Right lobe of liver (tissue), 6 donors: Measurements from ENCODE around the gene SLC38A8. TPM values are rescaled to one million over a fixed set of nuclear protein-coding genes. Genes with fewer than 3 reads are reported as not detected.

Experiments
- ATAC-seq, 4 donors: fragments of 200-7000 bp; cut with Tn5 transposase; one replicate each; pipeline ENCODE4 v1.9.1; 2020; ENCODE audit warnings: mild to moderate bottlenecking in 4 of 4, moderate library complexity in 4 of 4
- DNase-seq, 3 donors: peaks; one replicate each; pipeline ENCODE4 v3.0.0-alpha.2; 2020
- H3K27ac ChIP-seq, 3 donors: fragments of 200-600 bp; one replicate each; pipeline ENCODE4 v1.8.0; 2022
- H3K27me3 ChIP-seq, 2 donors: fragments of 200-600 bp; one replicate each; pipeline ENCODE4 v1.8.0; 2022
- H3K36me3 ChIP-seq, 4 donors: fragments of 200-600 bp; sonication (generic) in 1 of 4; one replicate each; pipeline versions ENCODE4 v1.5.1 to v1.8.0; 2017 to 2022; ENCODE audit warnings: control low read depth in 1 of 4
- H3K4me1 ChIP-seq, 4 donors: fragments of 200-600 bp; sonication (generic) in 1 of 4; one replicate each; pipeline versions ENCODE4 v1.5.1 to v1.8.0; 2017 to 2022; ENCODE audit warnings: control low read depth in 1 of 4
- H3K4me3 ChIP-seq, 3 donors: fragments of 200-600 bp; one replicate each; pipeline ENCODE4 v1.8.0; 2022
- H3K9me3 ChIP-seq, 4 donors: fragments of 200-600 bp; sonication (generic) in 1 of 4; one replicate each; pipeline versions ENCODE4 v1.5.1 to v1.8.0; 2017 to 2022; ENCODE audit warnings: control low read depth in 1 of 4
- CTCF ChIP-seq, 4 donors: fragments of 200-600 bp in 3 of 4; fragments of 450-650 bp in 1 of 4; IDR thresholded peaks; one replicate each; pipeline versions ENCODE4 v1.5.1 to v1.8.0; 2016 to 2022; ENCODE audit warnings: antibody characterized with exemption in 4 of 4, mild to moderate bottlenecking in 2 of 4
- POLR2A ChIP-seq: fragments of 450-650 bp; IDR thresholded peaks from one replicate; pipeline ENCODE4 v1.6.1; 2017; ENCODE audit warnings: antibody characterized with exemption, mild to moderate bottlenecking
- WGBS: methylation state at CpG from one replicate; pipeline ENCODE4 v1.1.6; 2018; ENCODE audit warnings: low coverage, low lambda C conversion rate; ENCODE audit not compliant: insufficient coverage; ENCODE audit errors: missing lambda C conversion rate; 5-methylcytosine and 5-hydroxymethylcytosine counted together
- intact Hi-C, 2 donors: fragments of 100-400 bp; cut with DNase I; formaldehyde crosslinking; loops; one replicate each; pipeline versions ENCODE4 v1.11.2 to v1.14.1; 2022
- total RNA-seq, 6 experiments: library from RNA; depleted of rRNA in 2 of 6; stranded (reverse); fragments of >200 nt in 2 of 6; fragmentation: NEBNext Ultra II Directional in 3 of 6; extraction: Animal tissue kit (Norgen Biotek cat#: 25700) in 3 of 6; gene quantifications; one replicate each; pipeline versions ENCODE4 v1.1.0 to v1.2.4, GENCODE V29; 2016 to 2023
- donor health status: DM: no; HTN: yes; CAD: no.
- donor health status: DM: no; HTN: no; CAD: no.
- donor health status: DM: no; HTN: no; CAD: no.
- donor health status: DM: no; HTN: yes; CAD: no.
- donor health status: DM: no; HTN: yes; CAD: no.

The SLC38A8 gene
- total RNA-seq, 6 experiments from 2014 or later = not detected

- H3K9me3 ChIP-seq = no peaks in the 10 kb centered on the region
- TF ChIP-seq CTCF (IDR thresholded peaks at IDR 0.05) = no peak
- TF ChIP-seq POLR2A = no peak
- H3K27ac ChIP-seq = no peak overlapping the region
- DNase-seq (no peak), ATAC-seq (no peak)
- peaks cover 0 to 70% (median 37%) of the 10 kb centered on the region in 4 donors for H3K36me3 ChIP-seq
- WGBS = 82% methylated on average over 11 of the region's 11 CpGs
- H3K4me3 ChIP-seq = no peak overlapping the region
- no peaks in the 10 kb centered on the region for H3K27me3 ChIP-seq
- intact Hi-C loops = loop anchor here (10.0 kb wide), 1 partner anchor 97 kb away; the partner anchor contains the start of gene TAF1C (in 2 of the 2)
- H3K4me1 ChIP-seq = peaks cover 0 to 3% (median 0%) of the 10 kb centered on the region in 4 donors
Observed at GRCh38 chr16:84087466-84088151, 45.0 kb upstream of the SLC38A8 start.

GRCh38 chr16:84087001-84087400 lies 44.4 kb upstream of the SLC38A8 start:
- TF ChIP-seq CTCF (IDR thresholded peaks at IDR 0.05) (no peak), POLR2A (no peak)
- no peaks in the 10 kb centered on the region for H3K9me3 ChIP-seq
- ATAC-seq = no peak
- no peak overlapping the region for H3K4me3 ChIP-seq
- H3K27me3 ChIP-seq = no peaks in the 10 kb centered on the region
- H3K4me1 ChIP-seq = peaks cover 0 to 3% (median 0%) of the 10 kb centered on the region in 4 donors
- DNase-seq = no peak
- intact Hi-C loops = loop anchor here (10.0 kb wide), 1 partner anchor 98 kb away; the partner anchor contains the start of gene TAF1C (in 2 of the 2)
- H3K36me3 ChIP-seq = peaks cover 0 to 70% (median 35%) of the 10 kb centered on the region in 4 donors
- WGBS = 88% methylated on average over 12 of the region's 12 CpGs
- H3K27ac ChIP-seq = no peak overlapping the region

GRCh38 chr16:84086341-84086740 lies 43.7 kb upstream of the SLC38A8 start:
- no peaks in the 10 kb centered on the region for H3K27me3 ChIP-seq
- peaks cover 0 to 68% (median 32%) of the 10 kb centered on the region in 4 donors for H3K36me3 ChIP-seq
- ATAC-seq (peak in 2 of 4 donors; percentile 8 to 19), DNase-seq (no peak)
- TF ChIP-seq CTCF (IDR thresholded peaks at IDR 0.05) = no peak
- no peak for TF ChIP-seq POLR2A
- no peaks in the 10 kb centered on the region for H3K9me3 ChIP-seq
- no peak overlapping the region for H3K4me3 ChIP-seq
- H3K4me1 ChIP-seq = peaks cover 0 to 3% (median 0%) of the 10 kb centered on the region in 4 donors
- no peak overlapping the region for H3K27ac ChIP-seq
- intact Hi-C loops = loop anchor here (10.0 kb wide), 1 partner anchor 98 kb away; the partner anchor contains the start of gene TAF1C (in 2 of the 2)
- WGBS = no CpG with 5 or more reads among the region's 11 CpGs

- DNase-seq (no peak), ATAC-seq (no peak)
- WGBS = 40% methylated on average over 6 of the region's 6 CpGs
- Histone ChIP-seq H3K4me3 (no peak overlapping the region), H3K27ac (no peak overlapping the region), H3K27me3 (no peaks in the 10 kb centered on the region), H3K36me3 (peaks cover 0 to 68% (median 32%) of the 10 kb centered on the region in 4 donors), H3K4me1 (peaks cover 0 to 3% (median 0%) of the 10 kb centered on the region in 4 donors), H3K9me3 (no peaks in the 10 kb centered on the region)
- intact Hi-C loops = loop anchor here (10.0 kb wide), 1 partner anchor 99 kb away; the partner anchor contains the start of gene TAF1C (in 2 of the 2)
- TF ChIP-seq POLR2A (no peak), CTCF (IDR thresholded peaks at IDR 0.05) (no peak)
Observed at GRCh38 chr16:84085773-84086172, 43.2 kb upstream of the SLC38A8 start.
